ENCODE data around the gene HID1. TPM values are rescaled to one million over a fixed set of nuclear protein-coding genes. Genes with fewer than 3 reads are reported as not detected.
"Not testable (repeated sequence)": the region's sequence is repeated elsewhere in the genome, so short reads cannot be mapped to it uniquely, and the experiment has no call there.

Gene HID1
- total RNA-seq, 2 donors from 2014 or later: 1.2 to 2.8 TPM

GRCh38 chr17:74982663-74983313 is 10.2 kb upstream of the HID1 start:
- not testable (repeated sequence) for H3K36me3 Mint-ChIP-seq (ENCODE audit: low read depth); H3K4me1 Mint-ChIP-seq; ATAC-seq (replicated peaks); H3K9me3 Mint-ChIP-seq; H3K27me3 Mint-ChIP-seq; H3K27ac Mint-ChIP-seq
- H3K4me3 Mint-ChIP-seq: peak overlapping the region; percentile 90

GRCh38 chr17:74981979-74982662 is 9.6 kb upstream of the HID1 start:
- Mint-ChIP-seq H3K36me3 (ENCODE audit: low read depth) (no peaks in the 10 kb centered on the region), H3K27me3 (no peaks in the 10 kb centered on the region)

GRCh38 chr17:74981318-74981978 is 8.9 kb upstream of the HID1 start:
- Mint-ChIP-seq H3K27me3 (no peaks in the 10 kb centered on the region), H3K9me3 (no peaks in the 10 kb centered on the region), H3K36me3 (ENCODE audit: low read depth) (no peaks in the 10 kb centered on the region), H3K4me3 (peak overlapping the region; percentile 90), H3K27ac (peak overlapping the region; percentile 83), H3K4me1 (peaks cover 5% of the 10 kb centered on the region)
- peak; percentile 29 for ATAC-seq (replicated peaks)

More at GRCh38 chr17:74981979-74982662, 9.6 kb upstream of the HID1 start:
- peak; percentile 97 for ATAC-seq (replicated peaks)
- peak overlapping the region; percentile 83 for H3K27ac Mint-ChIP-seq
- peak overlapping the region; percentile 90 for H3K4me3 Mint-ChIP-seq
- H3K4me1 Mint-ChIP-seq: peaks cover 5% of the 10 kb centered on the region
- no peaks in the 10 kb centered on the region for H3K9me3 Mint-ChIP-seq

GRCh38 chr17:74979408-74980146 is 7.0 kb upstream of the HID1 start:
- Mint-ChIP-seq H3K4me1 (peaks cover 5% of the 10 kb centered on the region), H3K27ac (no peak overlapping the region), H3K27me3 (no peaks in the 10 kb centered on the region), H3K36me3 (ENCODE audit: low read depth) (no peaks in the 10 kb centered on the region), H3K9me3 (no peaks in the 10 kb centered on the region), H3K4me3 (no peak overlapping the region)
- ATAC-seq (replicated peaks): no peak

GRCh38 chr17:74978240-74978639 is 5.7 kb upstream of the HID1 start:
- Mint-ChIP-seq H3K9me3 (no peaks in the 10 kb centered on the region), H3K4me1 (peaks cover 5% of the 10 kb centered on the region), H3K27me3 (peaks cover under 1% of the 10 kb centered on the region), H3K27ac (no peak overlapping the region), H3K4me3 (no peak overlapping the region), H3K36me3 (ENCODE audit: low read depth) (no peaks in the 10 kb centered on the region)
- no peak for ATAC-seq (replicated peaks)

- Mint-ChIP-seq H3K36me3 (ENCODE audit: low read depth) (no peaks in the 10 kb centered on the region), H3K27ac (no peak overlapping the region), H3K9me3 (no peaks in the 10 kb centered on the region), H3K27me3 (peaks cover 5% of the 10 kb centered on the region), H3K4me1 (peaks cover 9% of the 10 kb centered on the region), H3K4me3 (no peak overlapping the region)
- no peak for ATAC-seq (replicated peaks)
Observed at GRCh38 chr17:74977802-74978201, 5.2 kb upstream of the HID1 start.

GRCh38 chr17:74975943-74976342 is 3.4 kb upstream of the HID1 start:
- Mint-ChIP-seq H3K27me3 (peaks cover 6% of the 10 kb centered on the region), H3K4me3 (no peak overlapping the region), H3K36me3 (ENCODE audit: low read depth) (no peaks in the 10 kb centered on the region), H3K9me3 (no peaks in the 10 kb centered on the region), H3K27ac (no peak overlapping the region), H3K4me1 (peaks cover 5% of the 10 kb centered on the region)
- no peak for ATAC-seq (replicated peaks)

GRCh38 chr17:74972973-74973328 is 392 bp upstream of the HID1 start:
- Mint-ChIP-seq H3K4me1 (peaks cover 5% of the 10 kb centered on the region), H3K9me3 (no peaks in the 10 kb centered on the region), H3K4me3 (peak overlapping the region; percentile 90), H3K36me3 (ENCODE audit: low read depth) (no peaks in the 10 kb centered on the region), H3K27me3 (peaks cover 6% of the 10 kb centered on the region), H3K27ac (peak overlapping the region; percentile 68)
- ATAC-seq (replicated peaks): no peak

- H3K27ac Mint-ChIP-seq: no peak overlapping the region
- H3K36me3 Mint-ChIP-seq (ENCODE audit: low read depth): no peaks in the 10 kb centered on the region
- H3K4me1 Mint-ChIP-seq: peaks cover 5% of the 10 kb centered on the region
- no peaks in the 10 kb centered on the region for H3K9me3 Mint-ChIP-seq
- no peak for ATAC-seq (replicated peaks)
- H3K4me3 Mint-ChIP-seq: peak overlapping the region; percentile 90
- peaks cover 6% of the 10 kb centered on the region for H3K27me3 Mint-ChIP-seq
Observed at GRCh38 chr17:74971842-74972106, 785 bp downstream of the HID1 start.

- H3K27ac Mint-ChIP-seq: no peak overlapping the region
Observed at GRCh38 chr17:74971069-74971841, 1.3 kb downstream of the HID1 start.

GRCh38 chr17:74970395-74970794 is 2.2 kb downstream of the HID1 start:
- no peak for ATAC-seq (replicated peaks)
- Mint-ChIP-seq H3K4me3 (no peak overlapping the region), H3K27ac (no peak overlapping the region), H3K36me3 (ENCODE audit: low read depth) (no peaks in the 10 kb centered on the region), H3K4me1 (peaks cover 5% of the 10 kb centered on the region), H3K9me3 (no peaks in the 10 kb centered on the region), H3K27me3 (peaks cover 6% of the 10 kb centered on the region)

More at GRCh38 chr17:74971069-74971841, 1.3 kb downstream of the HID1 start:
- Mint-ChIP-seq H3K27me3 (peaks cover 6% of the 10 kb centered on the region), H3K9me3 (no peaks in the 10 kb centered on the region), H3K4me3 (peak overlapping the region; percentile 90), H3K4me1 (peaks cover 5% of the 10 kb centered on the region), H3K36me3 (ENCODE audit: low read depth) (no peaks in the 10 kb centered on the region)
- ATAC-seq (replicated peaks): no peak

GRCh38 chr17:74969501-74969900 is 3.1 kb downstream of the HID1 start:
- not testable (repeated sequence) for H3K9me3 Mint-ChIP-seq; ATAC-seq (replicated peaks); H3K27me3 Mint-ChIP-seq; H3K27ac Mint-ChIP-seq; H3K36me3 Mint-ChIP-seq (ENCODE audit: low read depth); H3K4me1 Mint-ChIP-seq; H3K4me3 Mint-ChIP-seq

GRCh38 chr17:74968361-74968780 is 4.2 kb downstream of the HID1 start:
- no peak overlapping the region for H3K4me3 Mint-ChIP-seq
- no peaks in the 10 kb centered on the region for H3K9me3 Mint-ChIP-seq

GRCh38 chr17:74964988-74965622 is 7.5 kb downstream of the HID1 start:
- Mint-ChIP-seq H3K27ac (no peak overlapping the region), H3K9me3 (no peaks in the 10 kb centered on the region), H3K4me3 (no peak overlapping the region), H3K36me3 (ENCODE audit: low read depth) (no peaks in the 10 kb centered on the region), H3K27me3 (no peaks in the 10 kb centered on the region), H3K4me1 (peaks cover 4% of the 10 kb centered on the region)
- ATAC-seq (replicated peaks): no peak

More at GRCh38 chr17:74968361-74968780, 4.2 kb downstream of the HID1 start:
- Mint-ChIP-seq H3K4me1 (peaks cover 5% of the 10 kb centered on the region), H3K27ac (no peak overlapping the region), H3K36me3 (ENCODE audit: low read depth) (no peaks in the 10 kb centered on the region), H3K27me3 (peaks cover 6% of the 10 kb centered on the region)
- ATAC-seq (replicated peaks): no peak

All from activated T-helper 17 cell treated with anti-CD3 and anti-CD28 coated beads, Interleukin-2, amount 50 U/mL, for 72 hours (primary cell).